HL-60 (cell line): ENCODE results near the gene BCHE.

Source experiments
- DNase-seq, 2 experiments: peaks; one replicate each; pipeline ENCODE4 v3.0.0-alpha.2; 2010 to 2020; ENCODE audit warnings: low read depth in 1 of 2, low spot score in 1 of 2
- H3K27ac ChIP-seq: fragments of 250-450 bp; sonication (Bioruptor Pico); replicated peaks from 2 replicates; pipeline ENCODE4 v1.5.1; 2020; ENCODE audit warnings: mild to moderate bottlenecking, moderate library complexity
- H3K27me3 ChIP-seq: fragments of 250-450 bp; sonication (Bioruptor Pico); 2 replicates; pipeline ENCODE4 v1.5.1; 2021; ENCODE audit warnings: mild to moderate bottlenecking, moderate library complexity; ENCODE audit not compliant: insufficient read depth, poor library complexity, severe bottlenecking
- H3K4me3 ChIP-seq: replicated peaks from 2 replicates; pipeline ENCODE4 v1.5.1; 2011; ENCODE audit warnings: mild to moderate bottlenecking, control low read depth, low read length; ENCODE audit not compliant: insufficient read depth
- CTCF ChIP-seq: IDR thresholded peaks from one replicate; pipeline ENCODE4 v1.5.1; 2011; ENCODE audit warnings: low read length, control low read depth, inconsistent platforms; ENCODE audit not compliant: insufficient read depth
- GABPA ChIP-seq: IDR thresholded peaks from 2 replicates; pipeline ENCODE4 v1.6.1; 2012; ENCODE audit warnings: low read depth
- POLR2AphosphoS5 ChIP-seq: IDR thresholded peaks from 2 replicates; pipeline ENCODE4 v1.6.1; 2012; ENCODE audit warnings: low read depth
- REST ChIP-seq: IDR thresholded peaks from 2 replicates; pipeline ENCODE4 v1.6.1; 2012; ENCODE audit warnings: low read depth; ENCODE audit not compliant: insufficient replicate concordance
- SPI1 ChIP-seq: IDR thresholded peaks from 2 replicates; pipeline ENCODE4 v1.6.1; 2012; ENCODE audit warnings: low read depth, mild to moderate bottlenecking, borderline replicate concordance

Gene BCHE

GRCh38 chr3:165784337-165784736 lies 52.9 kb downstream of the BCHE start:
- no peak overlapping the region for H3K27ac ChIP-seq
- H3K27me3 ChIP-seq, result no peaks in the 10 kb centered on the region
- TF ChIP-seq REST (no peak), POLR2AphosphoS5 (no peak), SPI1 (no peak), GABPA (no peak), CTCF (no peak)
- H3K4me3 ChIP-seq, result no peak overlapping the region
- no peak for DNase-seq

- Histone ChIP-seq H3K27me3 (no peaks in the 10 kb centered on the region), H3K27ac (no peak overlapping the region), H3K4me3 (no peak overlapping the region)
- TF ChIP-seq CTCF (no peak), REST (no peak), SPI1 (no peak), GABPA (no peak), POLR2AphosphoS5 (no peak)
- no peak for DNase-seq
Observed at GRCh38 chr3:165783383-165783782, 53.8 kb downstream of the BCHE start.

- DNase-seq, result no peak
- Histone ChIP-seq H3K4me3 (no peak overlapping the region), H3K27me3 (no peaks in the 10 kb centered on the region), H3K27ac (no peak overlapping the region)
- no peak for TF ChIP-seq POLR2AphosphoS5
- no peak for TF ChIP-seq SPI1
- TF ChIP-seq CTCF, result no peak
- TF ChIP-seq GABPA, result no peak
- no peak for TF ChIP-seq REST
Observed at GRCh38 chr3:165778891-165779290, 58.3 kb downstream of the BCHE start.
